GM19025 (cell line): ENCODE data around the gene JAZF1.

Experiments used
- ATAC-seq: cut with Tn5 transposase; IDR thresholded peaks from one replicate; pipeline ENCODE4 v1.9.1; 2021; ENCODE audit warnings: mild to moderate bottlenecking, low read depth, moderate library complexity; ENCODE audit not compliant: unreplicated experiment

The JAZF1 gene

DNA sequence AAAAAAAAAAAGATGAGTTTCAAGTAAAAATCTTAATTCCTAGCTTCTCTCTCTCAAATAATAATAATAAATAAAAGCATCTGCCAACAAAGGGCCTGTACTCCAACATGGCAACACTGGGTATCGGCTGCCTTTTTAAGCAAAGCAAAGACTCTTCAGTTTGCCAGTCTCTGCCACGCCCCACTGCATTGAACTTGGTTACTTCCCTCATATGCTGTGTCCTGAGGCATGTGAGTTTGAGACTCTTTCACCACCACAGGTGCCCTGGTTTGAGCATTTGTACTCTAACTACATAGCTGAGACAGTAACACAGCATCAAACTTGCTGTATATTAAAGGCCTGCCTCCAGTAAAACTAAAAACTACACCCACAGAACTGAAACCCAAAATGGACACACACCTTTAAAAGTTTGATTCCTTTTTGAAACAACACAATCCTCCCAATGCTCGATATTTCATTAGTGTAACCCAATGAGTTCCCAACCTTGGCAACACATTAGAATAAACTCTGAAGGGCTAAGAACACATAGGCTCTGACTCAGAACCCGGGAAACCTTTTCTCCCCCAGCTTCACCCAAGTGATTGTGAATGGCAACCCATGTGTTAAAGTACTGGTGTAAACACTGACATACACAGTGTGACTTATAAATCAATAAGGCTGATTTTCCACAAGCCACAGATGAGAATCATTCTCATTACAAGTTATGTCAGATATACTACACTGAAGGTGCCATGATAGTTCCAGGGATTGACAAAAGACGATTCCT lies 12.0 kb downstream of the JAZF1 start:
- no peak for ATAC-seq

DNA sequence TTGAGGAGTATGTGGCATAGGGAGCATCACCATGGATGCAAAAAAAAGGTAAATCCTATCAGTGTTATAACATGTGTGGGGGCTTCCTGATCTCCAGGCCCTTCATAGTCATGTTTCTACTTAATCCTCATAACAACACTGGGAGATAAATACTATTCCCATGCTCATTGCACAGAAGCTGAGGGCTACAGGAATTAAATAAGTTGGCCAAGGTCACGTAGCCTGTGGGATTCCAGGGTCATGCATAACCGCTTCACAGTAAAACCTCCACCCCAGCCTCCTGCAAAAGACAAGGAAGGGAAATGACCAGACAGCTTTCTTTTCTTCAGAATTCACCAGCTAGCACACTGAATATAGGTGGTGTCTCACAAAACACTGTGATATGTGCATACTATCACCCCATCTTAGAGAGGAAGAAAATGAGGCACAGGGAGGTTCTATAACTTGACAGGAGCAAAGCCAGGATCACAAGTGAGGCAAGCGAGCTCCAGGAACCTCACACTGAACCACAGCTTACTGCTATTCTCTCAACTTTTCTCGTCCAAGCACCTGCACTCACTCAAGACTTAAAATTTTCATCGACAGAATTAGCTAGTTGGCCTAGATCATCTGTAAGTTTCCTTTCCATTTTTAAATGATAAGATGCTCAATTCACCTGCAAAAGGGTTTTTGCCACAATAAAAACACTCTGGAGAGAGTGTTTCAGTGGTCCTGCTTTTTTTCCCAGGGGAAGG lies 13.4 kb downstream of the JAZF1 start:
- no peak for ATAC-seq

DNA sequence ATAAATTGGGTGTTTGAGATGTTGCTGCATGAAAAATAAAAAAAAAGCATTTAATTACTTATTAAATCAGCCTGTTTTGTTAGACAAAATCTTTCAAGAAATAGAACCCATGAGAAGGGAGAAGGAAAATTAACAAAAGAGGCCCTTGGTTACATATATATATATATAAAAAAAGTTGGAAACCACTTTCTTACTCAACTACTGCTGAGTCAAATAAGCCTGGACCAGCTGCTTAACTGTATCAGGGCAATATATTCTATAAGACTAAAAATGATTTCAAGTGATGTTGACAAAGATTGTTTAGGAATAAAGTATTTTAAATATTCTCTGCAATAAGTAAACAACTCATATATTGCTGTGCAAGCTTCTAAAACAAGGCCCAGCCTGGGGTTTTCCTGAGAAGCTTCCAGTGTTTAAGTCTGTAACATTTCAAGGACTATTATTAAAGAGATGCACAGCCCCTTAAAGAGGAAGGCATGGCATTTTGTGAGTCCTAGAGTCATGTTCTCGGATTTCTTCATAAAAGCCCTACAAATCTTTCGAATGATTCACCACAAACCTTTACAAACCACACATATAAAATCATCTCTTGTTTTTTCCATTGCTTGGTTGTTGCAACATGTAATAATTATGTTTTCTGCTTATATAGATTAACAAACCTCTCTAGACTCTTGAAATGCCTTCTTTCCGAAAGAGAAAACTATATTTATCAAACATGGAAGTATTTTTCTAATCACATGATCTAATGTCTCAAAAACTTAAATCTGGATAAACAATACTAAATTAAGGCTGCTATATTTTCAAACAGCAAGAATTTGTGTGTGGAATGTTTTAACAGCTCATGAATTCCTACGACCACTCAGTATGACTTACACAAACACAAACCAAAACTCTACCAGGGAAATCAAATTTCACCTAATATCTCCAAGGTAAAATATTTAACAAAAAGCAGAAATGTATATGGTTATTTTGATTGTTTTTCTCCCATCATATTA lies 14.3 kb downstream of the JAZF1 start:
- no peak for ATAC-seq

- ATAC-seq, result no peak
These were observed 15.3 kb downstream of the JAZF1 start for GRCh38 chr7:28165261-28165660.

- no peak for ATAC-seq
These were observed 16.6 kb downstream of the JAZF1 start for GRCh38 chr7:28163949-28164348.

DNA sequence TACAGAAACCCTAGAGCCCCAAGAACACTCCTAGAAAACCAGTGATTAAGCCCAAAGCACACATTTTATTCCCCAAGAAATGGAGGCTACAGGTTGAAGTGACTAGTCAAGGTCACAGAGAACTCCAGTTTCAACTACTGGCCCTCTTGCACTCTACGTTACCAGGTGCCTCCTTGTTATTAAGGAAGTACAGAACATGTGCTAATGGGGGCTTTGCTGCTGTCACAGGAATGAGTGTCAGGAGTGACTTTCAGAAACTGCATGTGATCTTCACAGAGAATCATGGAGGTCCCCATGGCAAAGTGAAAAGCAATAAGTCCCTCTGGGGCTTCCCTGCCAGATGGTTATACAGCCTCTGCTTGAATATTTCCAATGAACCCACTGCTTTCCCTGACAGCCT lies 19.3 kb downstream of the JAZF1 start:
- ATAC-seq, result no peak

GRCh38 chr7:28160551-28160991 lies 20.0 kb downstream of the JAZF1 start:
- no peak for ATAC-seq

- ATAC-seq, result no peak
These were observed 22.7 kb downstream of the JAZF1 start for GRCh38 chr7:28157831-28158416.

GRCh38 chr7:28157076-28157745 lies 23.4 kb downstream of the JAZF1 start:
- ATAC-seq, result no peak

GRCh38 chr7:28156401-28156800 lies 24.2 kb downstream of the JAZF1 start:
- ATAC-seq, result no peak

DNA sequence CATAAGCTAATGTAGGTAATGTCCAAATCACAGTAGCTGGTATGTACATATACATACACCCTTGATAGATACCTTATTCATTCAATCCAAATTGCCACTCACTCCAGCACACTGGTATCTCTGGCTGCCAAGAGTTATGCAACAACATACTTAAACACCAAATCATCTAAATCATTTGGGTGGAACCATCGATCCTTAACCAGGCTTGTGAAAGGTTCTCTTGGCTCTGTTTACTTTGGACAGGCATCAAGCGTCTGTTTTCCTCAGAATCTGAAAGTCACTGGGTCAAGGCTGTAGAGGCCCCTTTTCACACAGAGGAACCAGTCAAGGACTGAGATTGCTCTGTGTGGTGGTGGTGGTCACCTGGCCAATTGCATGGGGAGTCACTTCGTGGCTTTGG lies 24.6 kb downstream of the JAZF1 start:
- no peak for ATAC-seq

DNA sequence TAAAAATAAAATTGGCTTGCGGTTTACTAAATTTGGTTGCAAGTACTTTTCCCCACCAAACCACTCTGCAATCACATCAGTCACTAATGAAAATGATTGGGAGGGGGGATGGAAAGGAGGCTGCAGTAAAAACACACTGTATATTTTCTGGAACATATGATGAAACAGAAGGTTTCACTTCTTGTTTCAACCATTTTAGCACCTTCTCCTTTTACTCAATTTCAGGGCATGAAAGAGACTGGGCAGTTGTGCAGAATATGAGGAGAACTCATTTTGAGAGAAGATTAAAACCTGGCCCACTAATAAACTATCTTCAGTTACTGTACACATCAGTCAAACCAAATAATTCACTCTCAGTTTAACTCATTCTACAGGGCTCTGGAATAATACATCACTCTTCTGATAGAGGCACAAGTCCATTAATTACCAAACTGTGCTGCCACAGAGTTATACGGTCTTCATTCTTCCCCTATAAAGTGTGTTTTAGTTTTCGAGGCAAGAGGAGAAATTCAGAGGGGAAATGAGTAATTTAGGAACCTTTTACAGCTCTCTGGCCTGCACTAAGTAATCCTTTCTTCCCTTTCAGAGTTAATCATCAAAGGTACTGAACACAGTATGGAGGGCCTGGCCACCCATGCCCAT lies 25.5 kb downstream of the JAZF1 start:
- ATAC-seq, result peak; percentile 71

- no peak for ATAC-seq
These were observed 28.0 kb downstream of the JAZF1 start for GRCh38 chr7:28152594-28152993.

- no peak for ATAC-seq
These were observed 28.6 kb downstream of the JAZF1 start for GRCh38 chr7:28151965-28152364.

DNA sequence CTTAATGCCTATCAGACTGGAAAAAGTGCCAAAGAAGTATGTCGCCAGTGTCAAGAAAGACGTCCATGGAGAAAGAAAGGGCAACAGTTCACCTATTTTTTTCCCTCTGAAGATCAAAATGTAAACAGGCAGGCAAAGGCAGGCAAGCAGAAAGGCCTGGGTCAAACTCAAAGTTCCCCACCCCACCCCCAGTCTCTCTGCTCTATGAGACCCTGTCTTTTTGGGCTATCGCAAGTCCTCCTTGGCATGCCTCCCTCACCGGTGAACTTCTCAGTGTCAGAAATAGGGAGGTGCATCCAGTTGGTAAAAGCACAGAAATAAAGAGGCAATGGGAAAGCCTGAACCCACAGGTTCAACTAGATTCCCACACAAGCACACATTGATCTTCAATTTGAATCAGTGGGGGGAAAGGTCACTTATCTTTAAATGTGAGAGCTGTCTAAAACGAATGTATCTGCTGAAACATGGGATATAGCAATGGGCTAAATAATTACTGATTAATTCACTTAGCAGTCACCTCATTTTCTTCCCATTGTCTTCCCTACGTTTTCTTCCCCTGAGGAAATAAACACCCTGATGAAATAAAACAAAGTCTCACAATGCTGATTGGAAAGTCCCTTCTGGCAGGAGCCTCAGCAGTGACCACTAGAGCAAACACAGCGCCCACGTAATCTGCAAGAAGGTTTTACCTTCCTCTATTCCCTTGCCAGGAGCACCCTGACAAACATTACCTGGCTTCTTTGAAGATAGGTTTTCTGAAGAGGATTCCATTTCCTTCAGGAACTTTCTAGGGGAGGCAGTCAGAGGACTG lies 31.1 kb downstream of the JAZF1 start:
- no peak for ATAC-seq

GRCh38 chr7:28145931-28146330 lies 34.7 kb downstream of the JAZF1 start:
- no peak for ATAC-seq

DNA sequence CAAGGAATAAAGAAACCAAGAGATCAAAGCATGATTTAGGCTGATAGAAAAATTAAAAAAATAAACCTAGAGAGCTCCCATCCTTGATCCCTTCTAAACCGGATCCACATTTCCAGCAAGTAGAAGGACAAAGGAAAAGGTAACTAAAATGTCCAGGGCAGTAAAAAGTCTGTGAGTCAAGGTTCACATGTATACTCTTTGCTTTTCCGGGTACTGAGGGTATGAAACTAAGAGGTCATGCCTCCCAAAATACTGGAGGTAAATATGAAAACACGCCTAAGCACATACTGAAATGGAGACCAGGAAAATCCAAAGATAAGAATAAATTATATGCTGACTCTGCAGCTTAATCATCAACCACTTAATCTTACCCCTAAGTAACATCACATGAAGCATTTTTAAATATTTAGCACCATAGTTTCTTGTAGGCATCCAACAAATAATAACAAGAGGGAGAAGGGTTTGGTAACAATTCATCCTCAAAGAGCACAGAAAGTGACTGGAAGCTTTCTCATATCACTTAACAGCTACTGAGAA lies 35.4 kb downstream of the JAZF1 start:
- ATAC-seq, result no peak

DNA sequence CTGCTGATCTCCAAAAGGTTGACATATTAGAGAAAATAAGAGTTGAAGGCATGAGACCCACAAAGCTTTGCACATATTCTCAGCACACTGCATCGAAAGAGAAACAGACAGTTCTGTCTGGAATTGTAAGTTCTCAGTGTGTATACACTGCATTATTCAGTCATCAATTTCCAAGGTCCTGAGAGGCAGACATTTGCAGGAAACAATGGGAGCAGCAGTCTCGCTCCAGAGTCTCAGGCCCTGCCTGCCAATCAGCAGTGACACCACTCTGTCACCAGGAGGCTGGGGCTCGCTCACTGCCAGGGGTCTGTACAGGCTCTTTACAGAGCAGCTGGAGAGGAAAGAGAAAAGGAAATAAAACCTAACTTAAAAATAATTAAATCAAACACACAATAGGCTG lies 36.3 kb downstream of the JAZF1 start:
- no peak for ATAC-seq
